Esophagus squamous epithelium (tissue), 5 donors: ENCODE results near the gene ZNF736. TPM values are rescaled to one million over a fixed set of nuclear protein-coding genes. Genes with fewer than 3 reads are reported as not detected.
"Not testable (repeated sequence)": the region's sequence is repeated elsewhere in the genome, so short reads cannot be mapped to it uniquely, and the experiment has no call there.

Experiments
- DNase-seq: peaks from one replicate; lab custom pipeline; 2025; lab: John Stamatoyannopoulos, UW
- H3K27ac ChIP-seq, 4 donors: fragments of 200-600 bp; sonication (generic); one replicate each; pipeline ENCODE4 v1.5.1; 2016 to 2019; ENCODE audit warnings: mild to moderate bottlenecking in 1 of 4
- H3K27me3 ChIP-seq, 4 donors: fragments of 200-600 bp; sonication (generic); 1 replicate in 3 of 4; 2 replicates in 1 of 4; pipeline versions ENCODE4 v1.5.1 to v1.6.0; 2017 to 2021; ENCODE audit warnings: antibody characterized with exemption in 1 of 4
- H3K36me3 ChIP-seq, 3 donors: fragments of 200-600 bp; sonication (generic); one replicate each; pipeline ENCODE4 v1.5.1; 2016 to 2019
- H3K4me1 ChIP-seq, 3 donors: fragments of 200-600 bp; sonication (generic); one replicate each; pipeline ENCODE4 v1.5.1; 2017 to 2019
- H3K4me3 ChIP-seq, 4 donors: fragments of 200-600 bp; sonication (generic); 1 replicate in 3 of 4; 2 replicates in 1 of 4; pipeline ENCODE4 v1.5.1; 2016 to 2019; ENCODE audit warnings: mild to moderate bottlenecking in 2 of 4, moderate library complexity in 1 of 4
- H3K9me3 ChIP-seq, 3 donors: fragments of 200-600 bp; sonication (generic); one replicate each; pipeline ENCODE4 v1.5.1; 2016 to 2019
- CTCF ChIP-seq, 6 experiments: fragments of 450-650 bp in 4 of 6; fragments of 200-600 bp in 2 of 6; sonication (generic) in 2 of 6; IDR thresholded peaks; one replicate each; pipeline ENCODE4 v1.5.1; 2016 to 2019; ENCODE audit warnings: antibody characterized with exemption in 6 of 6, mild to moderate bottlenecking in 4 of 6, moderate library complexity in 4 of 6
- POLR2A ChIP-seq, 4 donors: fragments of 450-650 bp; IDR thresholded peaks; one replicate each; pipeline ENCODE4 v1.6.1; 2017; ENCODE audit warnings: antibody characterized with exemption in 4 of 4, mild to moderate bottlenecking in 4 of 4, moderate library complexity in 3 of 4
- WGBS, 2 donors: methylation state at CpG; one replicate each; pipeline ENCODE4 v1.1.5; 2018; 5-methylcytosine and 5-hydroxymethylcytosine counted together
- intact Hi-C: fragments of 100-400 bp; cut with DNase I; formaldehyde crosslinking; loops from one replicate; pipeline ENCODE4 v1.15.0; 2022
- total RNA-seq, 4 donors: library from RNA; depleted of rRNA; stranded (reverse); fragments of >200 nt; gene quantifications; one replicate each; pipeline ENCODE4 v1.1.0, GENCODE V29; 2016
- donor health status: DM: yes; HTN: yes; CAD: no.

ZNF736 gene
- 10 to 100 TPM in 1 of 4 donors, 1 to 10 TPM in 3; 2.3 to 10.9 (median 4.2) TPM for total RNA-seq

GRCh38 chr7:64313740-64314491, at the start of gene ZNF736:
Gene ZNF736 (plus strand): TSS chr7:64313961. CDS start chr7:64314151, 190 bp downstream.
- H3K27ac ChIP-seq = peak within 1 kb of the TSS; percentile 78 to 89 (median 85)
- TF ChIP-seq POLR2A (IDR thresholded peaks at IDR 0.05) = peak in 2 of 4 donors; percentile 24 to 62
- TF ChIP-seq CTCF (IDR thresholded peaks at IDR 0.05) = no peak
- H3K27me3 ChIP-seq = no peaks in the 10 kb centered on the region
- H3K36me3 ChIP-seq = peaks cover 0 to 3% (median 0%) of the 10 kb centered on the region in 3 donors
- peak within 1 kb of the TSS; percentile 59 to 85 (median 80) for H3K4me3 ChIP-seq
- peaks cover 11 to 25% (median 12%) of the 10 kb centered on the region in 3 donors for H3K4me1 ChIP-seq
- intact Hi-C loops = no loop called here
- peak; percentile 48 for DNase-seq
- no peaks in the 10 kb centered on the region for H3K9me3 ChIP-seq
- 0% methylated on average over 19 to 20 of the region's 33 CpGs for WGBS, 2 donors

- TF ChIP-seq CTCF (IDR thresholded peaks at IDR 0.05) = no peak
- TF ChIP-seq POLR2A (IDR thresholded peaks at IDR 0.05) = no peak
- H3K9me3 ChIP-seq = peaks cover 0 to 42% (median 32%) of the 10 kb centered on the region in 3 donors
- WGBS, 2 donors = 71 to 93% methylated on average over 1 of the region's 1 CpG
- H3K27ac ChIP-seq = no peak overlapping the region
- H3K36me3 ChIP-seq = no peaks in the 10 kb centered on the region
- no peak for DNase-seq
- intact Hi-C loops = no loop called here
- no peaks in the 10 kb centered on the region for H3K27me3 ChIP-seq
- no peak overlapping the region for H3K4me3 ChIP-seq
- H3K4me1 ChIP-seq = no peaks in the 10 kb centered on the region
These were observed 47.3 kb upstream of the ZNF736 start for GRCh38 chr7:64266341-64266919.

GRCh38 chr7:64277630-64278029, 36.1 kb upstream of the ZNF736 start:
- no peaks in the 10 kb centered on the region for H3K4me1 ChIP-seq
- no peak overlapping the region for H3K4me3 ChIP-seq
- no peak for DNase-seq
- H3K36me3 ChIP-seq = no peaks in the 10 kb centered on the region
- no peak overlapping the region for H3K27ac ChIP-seq
- intact Hi-C loops = no loop called here
- peaks cover 0 to 11% (median 0%) of the 10 kb centered on the region in 3 donors for H3K9me3 ChIP-seq
- WGBS, 2 donors = 29 to 52% methylated on average over 2 of the region's 2 CpGs
- TF ChIP-seq POLR2A (IDR thresholded peaks at IDR 0.05) (no peak), CTCF (IDR thresholded peaks at IDR 0.05) (no peak)
- no peaks in the 10 kb centered on the region for H3K27me3 ChIP-seq

GRCh38 chr7:64294701-64295420, 18.9 kb upstream of the ZNF736 start:
- WGBS, 2 donors = 38% methylated on average over 1 of the region's 1 CpG; no CpG with 5 or more reads in 1 of the 2 donors
- H3K27ac ChIP-seq = no peak overlapping the region

GRCh38 chr7:64297418-64297817, 16.3 kb upstream of the ZNF736 start:
- H3K4me3 ChIP-seq, DNase-seq, H3K9me3 ChIP-seq, H3K36me3 ChIP-seq, H3K27me3 ChIP-seq, H3K4me1 ChIP-seq, intact Hi-C loops, H3K27ac ChIP-seq: not testable (repeated sequence)
- 80 to 86% methylated on average over 1 of the region's 1 CpG for whole genome bisulfite sequencing, 2 donors

More at GRCh38 chr7:64294701-64295420, 18.9 kb upstream of the ZNF736 start:
- intact Hi-C loops = no loop called here
- Histone ChIP-seq H3K4me3 (no peak overlapping the region), H3K36me3 (no peaks in the 10 kb centered on the region), H3K4me1 (no peaks in the 10 kb centered on the region), H3K9me3 (peaks cover 0 to 4% (median 0%) of the 10 kb centered on the region in 3 donors), H3K27me3 (no peaks in the 10 kb centered on the region)
- no peak for DNase-seq
- TF ChIP-seq POLR2A (IDR thresholded peaks at IDR 0.05) (no peak), CTCF (IDR thresholded peaks at IDR 0.05) (no peak)
